Putamen (tissue), 1 donor: ENCODE data around the gene CD82.
A peak's percentile ranks its signal among the peaks of the same experiment; 100 is the strongest.

Experiments
- DNase-seq: peaks from one replicate; pipeline ENCODE4 v3.0.0-alpha.2; 2016; ENCODE audit warnings: low spot score

The CD82 gene

DNA sequence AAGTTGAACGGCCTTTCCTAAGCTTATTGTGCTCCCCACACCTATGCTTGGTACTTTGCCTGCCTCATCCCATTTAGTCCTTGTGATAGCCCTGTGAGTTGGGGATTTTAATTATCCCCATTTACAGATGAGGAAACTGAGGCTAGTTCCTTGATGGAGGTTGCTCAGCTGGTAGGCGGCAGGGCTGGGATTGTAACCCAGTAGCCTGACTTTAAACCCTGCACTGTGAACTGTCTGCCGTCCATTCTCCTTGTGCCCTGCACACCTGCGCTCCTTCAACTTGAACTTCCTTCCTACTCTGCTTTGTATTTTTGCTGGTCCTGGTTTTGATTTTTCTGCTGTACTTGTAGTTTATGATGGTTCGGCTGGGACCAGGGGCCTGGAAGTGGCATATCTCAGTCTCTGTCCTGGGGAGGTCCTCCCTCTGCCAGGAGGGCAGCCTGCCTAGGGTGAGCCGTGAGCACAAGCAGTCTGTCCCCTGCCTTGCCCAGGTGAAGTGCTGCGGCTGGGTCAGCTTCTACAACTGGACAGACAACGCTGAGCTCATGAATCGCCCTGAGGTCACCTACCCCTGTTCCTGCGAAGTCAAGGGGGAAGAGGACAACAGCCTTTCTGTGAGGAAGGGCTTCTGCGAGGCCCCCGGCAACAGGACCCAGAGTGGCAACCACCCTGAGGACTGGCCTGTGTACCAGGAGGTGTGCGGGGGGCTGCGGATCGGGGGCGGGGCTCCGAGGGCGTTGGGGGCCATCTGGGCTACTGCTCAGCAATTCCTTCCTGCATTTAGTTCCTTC, 52.4 kb downstream of the CD82 start:
- no peak for DNase-seq

DNA sequence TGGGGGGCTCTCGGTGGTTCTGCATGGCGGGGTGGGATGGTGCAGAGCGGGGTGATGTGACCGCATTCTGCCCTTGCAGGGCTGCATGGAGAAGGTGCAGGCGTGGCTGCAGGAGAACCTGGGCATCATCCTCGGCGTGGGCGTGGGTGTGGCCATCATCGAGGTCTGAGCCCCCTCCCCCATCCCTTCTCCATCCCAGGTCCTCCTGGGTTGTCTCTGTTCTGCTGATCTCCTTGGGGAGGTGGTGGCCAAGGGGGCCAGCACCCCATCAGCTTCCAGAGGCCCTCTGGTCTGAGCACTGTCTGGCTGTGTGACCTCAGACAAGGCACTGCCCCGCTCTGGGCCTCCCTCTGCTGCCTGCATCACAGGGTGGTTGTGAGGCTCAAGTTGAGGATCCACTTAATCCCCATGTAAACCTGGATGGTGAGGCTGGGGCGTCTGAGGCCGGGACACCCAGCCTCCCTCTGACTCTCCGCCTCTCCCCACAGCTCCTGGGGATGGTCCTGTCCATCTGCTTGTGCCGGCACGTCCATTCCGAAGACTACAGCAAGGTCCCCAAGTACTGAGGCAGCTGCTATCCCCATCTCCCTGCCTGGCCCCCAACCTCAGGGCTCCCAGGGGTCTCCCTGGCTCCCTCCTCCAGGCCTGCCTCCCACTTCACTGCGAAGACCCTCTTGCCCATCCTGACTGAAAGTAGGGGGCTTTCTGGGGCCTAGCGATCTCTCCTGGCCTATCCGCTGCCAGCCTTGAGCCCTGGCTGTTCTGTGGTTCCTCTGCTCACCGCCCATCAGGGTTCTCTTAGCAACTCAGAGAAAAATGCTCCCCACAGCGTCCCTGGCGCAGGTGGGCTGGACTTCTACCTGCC, 53.3 kb downstream of the CD82 start:
- no peak for DNase-seq

DNA sequence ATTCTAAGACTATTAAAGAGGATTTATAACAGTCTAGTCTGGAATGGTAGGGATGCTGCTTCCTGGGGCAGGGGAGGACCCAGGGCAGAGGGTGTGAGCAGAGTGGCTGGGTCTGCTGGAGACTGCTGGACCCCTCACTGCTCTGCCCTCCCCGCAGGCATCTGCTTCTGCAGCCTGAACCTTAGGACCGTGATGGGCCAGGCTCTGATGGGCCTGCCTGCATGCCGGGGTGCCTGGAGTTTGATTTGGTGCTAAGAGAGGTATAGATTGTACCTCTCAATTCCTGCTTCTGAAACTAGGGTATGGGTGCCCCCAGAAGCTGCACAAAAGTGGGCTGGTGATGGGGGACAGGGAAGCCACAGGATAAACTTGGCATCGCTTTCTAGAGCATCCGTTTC, 54.9 kb downstream of the CD82 start:
- no peak for DNase-seq

DNA sequence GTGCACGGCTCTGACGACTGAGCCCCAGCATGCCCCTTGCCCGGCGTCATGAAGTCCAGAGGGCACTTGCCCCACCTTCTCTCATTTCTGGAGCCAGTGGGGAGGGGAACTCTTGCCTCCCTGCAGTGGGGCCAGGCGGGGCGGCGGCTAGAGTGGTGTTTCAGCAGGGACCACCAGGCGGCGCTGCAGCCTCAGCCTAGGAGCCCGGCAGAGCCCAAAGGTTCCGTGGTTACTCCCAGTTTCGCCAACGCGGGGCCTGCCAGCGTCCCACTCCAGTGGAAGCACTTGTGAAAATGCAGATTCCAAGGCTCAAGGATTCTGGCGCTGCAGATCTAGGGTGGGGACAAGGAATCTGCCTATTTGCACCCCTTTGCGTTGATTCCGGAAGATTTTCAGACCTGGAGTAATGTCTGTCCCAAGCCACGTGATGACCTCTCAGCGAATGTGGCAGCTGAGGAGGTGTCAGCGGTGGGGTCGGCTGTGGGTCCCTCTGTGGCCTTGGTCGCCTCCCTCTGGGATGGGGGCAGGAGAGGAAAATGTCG, 55.7 kb downstream of the CD82 start:
- DNase-seq, result peak; percentile 69

DNA sequence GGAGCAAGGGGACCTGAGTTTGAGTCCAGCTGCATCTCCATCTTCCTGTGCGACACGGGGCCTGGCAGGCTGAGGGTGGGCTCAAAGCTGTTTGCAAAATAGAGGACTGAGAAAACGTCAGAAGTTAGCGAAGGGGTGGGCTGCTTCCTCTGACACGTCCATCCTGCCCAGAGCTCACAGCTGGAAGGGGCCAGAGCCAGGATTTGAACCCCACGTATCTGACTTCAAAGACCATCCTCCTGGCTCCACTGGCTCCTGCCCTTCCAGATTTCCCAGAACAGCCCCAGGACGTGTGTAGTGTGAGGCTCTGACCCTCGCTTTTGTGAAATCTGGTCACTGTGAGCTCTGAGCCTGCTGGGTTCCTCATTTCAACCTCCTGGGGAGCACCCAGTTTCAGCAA, 56.3 kb downstream of the CD82 start:
- DNase-seq, result no peak

DNA sequence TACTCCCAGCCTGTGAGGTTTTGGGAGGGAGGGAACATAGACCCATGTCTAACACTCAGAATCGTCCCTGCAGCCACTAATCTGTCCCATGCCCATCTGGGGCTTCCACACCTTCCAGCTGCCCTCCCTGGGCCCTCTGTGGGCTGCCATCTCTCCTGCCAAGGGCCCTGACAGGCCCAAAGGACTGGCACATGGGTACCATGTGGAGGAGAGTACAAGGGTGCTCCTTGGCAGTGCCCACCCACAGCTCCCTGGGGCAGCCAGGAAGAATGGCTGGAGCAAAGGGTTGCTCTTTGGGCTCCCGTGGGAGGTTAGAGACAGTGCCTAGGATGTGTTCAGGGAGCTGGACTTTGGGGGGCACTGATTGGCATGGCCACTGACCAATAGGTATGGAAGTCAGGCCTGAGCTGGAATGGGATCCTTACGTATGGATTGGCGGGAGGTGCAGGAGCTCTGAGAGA, 56.8 kb downstream of the CD82 start:
- no peak for DNase-seq

DNA sequence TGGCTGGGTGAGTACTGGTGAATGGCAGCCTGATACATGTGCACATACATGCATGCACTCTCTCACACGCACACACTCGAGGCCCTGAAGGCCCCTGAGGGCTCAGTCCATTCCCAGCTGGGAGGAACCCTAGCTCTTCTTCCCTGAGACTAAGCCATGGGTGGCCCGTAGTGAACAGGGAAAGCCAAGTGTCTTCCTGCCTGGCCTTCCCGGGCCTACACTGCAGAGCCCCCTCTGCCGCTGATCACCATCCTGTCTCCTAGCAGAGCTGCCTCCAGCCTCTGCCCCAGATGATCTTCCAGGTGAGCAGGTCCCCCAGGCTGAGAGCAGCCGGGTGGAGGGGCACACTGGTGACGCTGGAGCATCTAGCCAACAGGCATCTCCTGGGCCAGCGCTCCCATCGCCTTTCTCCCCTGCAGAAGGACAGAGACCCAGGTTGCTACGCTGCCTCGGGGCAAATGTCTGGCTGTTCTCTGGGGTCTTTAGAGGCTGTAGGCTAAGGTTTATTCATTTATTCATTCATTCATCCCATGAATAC, 57.3 kb downstream of the CD82 start:
- DNase-seq, result no peak

DNA sequence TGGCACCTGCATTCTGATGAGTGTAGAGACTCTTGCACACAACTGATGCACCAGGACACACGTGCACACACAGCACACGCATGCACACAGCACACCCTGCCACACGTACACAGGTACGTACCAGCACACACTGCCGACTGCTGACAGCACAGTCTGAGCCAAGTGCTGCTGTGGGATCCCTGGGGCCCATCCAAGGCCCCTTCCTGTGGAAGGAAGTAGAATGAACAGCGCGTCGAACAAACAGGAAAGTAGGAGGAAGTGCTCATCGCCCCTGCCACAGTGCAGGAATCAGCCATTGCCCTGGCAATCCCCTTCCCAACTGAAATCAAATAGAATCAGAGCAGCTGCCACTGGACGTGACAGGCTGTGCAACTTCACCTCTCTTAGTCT, 57.9 kb downstream of the CD82 start:
- DNase-seq, result no peak

DNA sequence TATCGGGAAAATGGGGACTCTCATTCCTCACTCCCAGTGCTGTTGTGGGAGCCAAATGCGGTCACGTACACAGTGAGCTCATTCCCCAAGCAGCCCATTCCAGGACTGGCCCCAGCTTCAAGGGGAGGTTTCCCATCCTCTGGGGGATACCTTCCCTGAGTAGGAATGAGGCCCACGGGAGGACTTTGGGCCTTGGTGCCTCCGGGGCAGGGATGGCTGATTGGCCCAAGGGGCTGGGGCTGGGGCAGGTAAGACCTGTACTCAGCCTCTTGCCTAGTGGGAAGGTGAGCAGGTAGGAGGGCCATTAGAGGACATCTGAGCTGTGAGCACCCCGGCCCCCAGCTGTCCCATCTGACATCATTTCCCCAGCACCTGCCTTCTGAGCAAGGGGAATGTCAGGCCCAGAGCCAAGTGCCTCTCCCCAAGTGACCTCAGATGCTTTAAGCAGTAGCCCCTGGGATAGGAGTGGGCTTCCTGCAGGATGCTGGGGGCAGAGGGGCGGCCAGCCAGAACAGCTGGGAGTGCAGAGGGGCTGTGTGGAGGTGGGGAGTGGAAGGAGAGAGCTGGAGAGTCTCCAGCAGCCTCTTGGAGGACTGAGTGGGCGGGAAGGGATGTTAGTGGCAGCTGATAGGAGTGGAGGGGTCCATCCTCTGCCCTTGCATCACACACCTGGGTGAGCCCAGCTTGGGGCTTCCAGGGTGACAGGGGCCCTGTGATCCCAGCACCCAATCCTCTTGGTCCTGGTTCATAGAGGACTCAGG, 58.4 kb downstream of the CD82 start:
- no peak for DNase-seq

DNA sequence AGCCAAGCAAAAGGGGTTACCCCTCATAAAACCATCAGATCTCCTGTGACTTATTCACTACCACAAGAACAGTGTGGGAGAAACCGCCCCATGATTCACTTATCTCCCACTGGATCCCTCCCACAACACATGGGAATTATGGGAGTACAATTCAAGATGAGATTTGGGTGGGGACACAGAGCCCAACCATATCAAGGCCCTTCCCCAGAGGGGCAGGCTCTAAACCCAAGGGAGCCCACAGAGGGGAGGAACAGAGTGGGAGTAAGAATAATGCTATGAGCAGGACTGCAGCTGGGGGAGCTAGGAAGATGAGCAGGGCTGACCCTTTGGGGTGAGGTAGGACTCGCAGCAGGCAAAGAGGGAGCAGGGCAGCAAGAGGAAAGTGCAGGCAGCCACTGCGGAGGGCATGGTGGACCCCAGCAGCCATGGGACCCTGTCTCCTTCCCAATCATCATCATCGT, 59.3 kb downstream of the CD82 start:
- no peak for DNase-seq

DNA sequence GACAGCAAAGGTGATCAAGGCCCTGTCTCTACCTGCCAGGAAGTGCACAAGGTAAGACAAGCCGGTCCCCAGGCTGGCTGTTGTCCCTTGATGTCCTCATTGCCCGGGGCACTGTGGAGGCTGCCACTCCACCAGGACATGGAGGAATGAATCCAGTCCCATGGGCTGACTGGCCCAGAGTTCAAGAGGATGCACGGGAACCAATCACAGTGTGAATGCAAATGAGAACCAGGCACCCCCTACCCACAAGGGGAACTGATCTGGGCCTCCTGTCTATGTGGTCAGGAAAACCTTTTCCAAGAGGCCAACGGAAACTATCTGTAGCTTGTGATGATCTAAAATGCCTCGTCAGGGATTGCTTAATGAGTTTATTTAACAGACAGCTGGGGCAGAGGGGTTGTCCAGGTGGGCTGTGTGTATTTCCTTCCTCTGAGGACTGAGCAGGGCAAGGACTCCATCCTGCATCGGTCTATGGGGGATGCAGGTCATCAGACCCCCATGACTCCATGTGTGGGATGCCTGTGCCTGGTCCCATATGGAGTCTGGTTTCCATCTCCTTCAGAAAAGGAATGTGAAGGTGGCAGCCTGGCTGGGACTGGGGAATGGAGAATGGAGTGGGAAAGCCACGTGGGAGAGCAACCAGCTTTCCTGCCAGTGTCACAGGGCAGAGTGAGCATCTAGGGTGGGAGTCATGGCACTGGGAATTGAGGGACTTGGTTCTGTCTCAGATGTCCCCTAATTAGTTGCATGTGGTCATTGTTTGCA, 60.5 kb downstream of the CD82 start:
- no peak for DNase-seq

DNA sequence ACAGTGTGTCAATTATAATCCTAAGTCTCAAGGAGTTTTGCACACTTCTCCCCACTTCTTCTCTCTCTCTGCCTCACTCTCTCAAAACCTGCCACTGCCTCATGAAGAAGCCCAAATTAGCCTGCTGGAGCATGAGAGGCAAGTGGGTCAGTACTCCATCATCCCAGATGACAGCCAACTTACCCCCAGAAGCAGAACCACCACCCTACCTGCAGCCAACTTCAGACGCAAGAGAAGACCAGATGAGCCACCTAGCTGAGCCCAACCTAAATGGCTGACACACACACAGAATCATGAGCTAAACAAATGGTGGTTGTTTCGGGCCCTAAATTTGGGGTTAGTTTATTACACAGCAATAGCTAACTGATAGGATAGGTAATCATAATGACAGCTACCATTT, 61.2 kb downstream of the CD82 start:
- no peak for DNase-seq

DNA sequence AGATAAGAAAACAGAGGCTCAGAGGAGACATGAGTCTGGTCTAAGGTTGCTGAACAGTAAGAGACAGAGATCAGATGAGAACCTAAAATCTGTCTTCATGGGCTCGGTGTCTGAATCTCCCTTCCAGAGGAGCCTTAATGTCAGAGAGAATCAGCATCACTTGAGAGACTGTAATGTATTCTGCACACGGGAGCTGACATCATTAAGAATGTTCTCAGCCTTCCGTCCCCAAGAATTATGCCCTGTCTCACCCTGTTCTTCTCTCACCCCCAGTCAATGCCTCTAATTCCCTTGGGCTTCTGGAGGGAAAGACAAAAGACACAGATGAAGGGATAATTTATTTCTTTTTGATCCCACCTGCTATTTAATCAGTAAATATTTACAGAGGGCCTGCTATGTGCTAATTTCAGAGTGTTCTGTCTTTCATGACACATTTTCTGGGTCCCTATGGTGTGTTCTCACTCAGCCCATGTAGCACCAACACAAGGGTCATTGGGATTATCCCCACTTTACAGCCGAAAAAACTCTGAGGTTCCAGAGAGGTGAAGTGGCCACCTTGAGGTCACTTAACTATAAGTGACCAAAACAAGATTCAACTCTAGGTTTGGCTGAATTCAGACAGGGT, 61.8 kb downstream of the CD82 start:
- DNase-seq, result no peak

DNA sequence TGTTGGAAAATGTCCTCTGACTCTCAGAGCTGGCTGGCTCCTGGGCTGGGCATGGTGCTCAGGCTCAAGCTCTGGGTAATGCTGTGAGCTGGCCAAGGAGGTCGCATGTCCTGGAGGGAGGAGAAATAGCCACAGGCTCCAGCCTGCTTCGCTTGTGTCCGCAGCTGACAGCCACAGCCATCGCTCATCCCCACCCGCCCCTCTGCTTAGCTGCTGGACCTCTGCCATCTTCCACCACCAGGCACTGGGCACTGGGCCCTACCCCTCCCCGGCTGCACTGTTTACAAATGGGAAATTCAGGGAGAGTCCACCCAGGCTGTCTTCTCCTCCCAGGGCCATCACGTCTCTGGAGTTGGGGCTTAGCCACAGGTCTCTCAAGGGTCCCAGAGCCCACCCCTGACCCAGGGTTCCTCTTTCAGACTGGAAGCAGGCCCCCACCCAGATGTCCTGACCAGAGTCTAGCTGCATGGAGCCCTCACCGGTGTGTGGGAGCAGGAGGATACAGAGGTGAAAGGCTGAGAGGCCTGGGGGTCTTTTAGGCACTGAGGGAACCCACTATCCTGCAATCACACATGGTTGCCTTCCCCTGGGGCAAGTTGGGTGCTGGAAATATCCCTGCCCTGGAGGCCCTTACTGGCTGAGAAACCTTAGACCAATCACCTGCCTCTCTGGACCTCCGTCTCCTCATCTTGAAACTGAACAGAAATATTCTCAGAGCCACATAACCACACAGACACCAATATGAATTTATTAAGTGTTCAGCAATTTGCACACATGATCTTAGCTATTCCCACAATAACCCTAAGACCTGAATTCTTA, 62.7 kb downstream of the CD82 start:
- DNase-seq, result peak; percentile 96

DNA sequence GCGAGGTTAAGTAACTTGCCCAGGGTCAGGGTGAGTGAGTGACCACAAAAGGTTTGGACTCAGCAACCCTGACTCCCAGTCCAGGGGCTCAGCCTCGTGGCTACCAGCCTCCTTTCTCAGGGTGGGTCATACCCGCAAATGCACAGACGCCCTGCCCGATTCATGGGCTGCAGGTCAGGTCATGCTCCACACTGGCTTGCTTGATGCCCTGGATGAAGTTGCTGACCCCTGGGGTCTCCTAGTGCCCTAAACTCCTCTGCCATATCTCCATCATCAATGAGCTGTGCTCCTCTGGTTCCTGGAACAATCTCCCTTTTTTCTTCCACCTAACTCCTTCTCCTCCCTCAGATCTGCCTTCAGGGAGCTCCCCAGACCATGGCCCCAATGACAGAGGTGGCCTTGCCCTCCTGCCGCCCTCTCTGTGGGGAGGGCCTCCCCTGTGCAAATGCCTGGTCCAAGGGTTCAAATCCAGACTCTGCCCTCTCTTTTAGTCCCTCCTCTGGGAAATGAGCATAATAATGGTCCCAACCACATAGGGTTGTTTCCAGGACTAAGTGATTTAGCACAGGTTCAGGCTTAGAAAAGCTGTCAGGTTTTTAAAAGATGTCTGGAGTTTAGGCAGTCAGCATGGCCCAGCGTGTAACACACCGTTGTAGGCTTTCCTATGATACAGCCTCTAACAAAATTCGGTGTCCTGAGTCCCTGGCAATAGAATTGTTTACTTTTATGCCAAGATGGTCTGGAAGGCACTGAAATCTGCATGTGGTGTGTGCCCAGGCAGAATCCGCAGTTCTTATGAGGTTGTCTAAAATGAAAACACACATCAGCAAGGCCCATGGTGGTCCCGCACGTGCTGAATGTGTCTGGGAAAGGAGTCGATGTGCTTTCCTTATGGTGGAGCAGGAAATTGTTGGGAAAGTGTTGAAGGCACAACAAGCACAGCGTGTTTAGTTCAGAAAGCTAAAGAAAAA, 63.6 kb downstream of the CD82 start:
- DNase-seq, result no peak

DNA sequence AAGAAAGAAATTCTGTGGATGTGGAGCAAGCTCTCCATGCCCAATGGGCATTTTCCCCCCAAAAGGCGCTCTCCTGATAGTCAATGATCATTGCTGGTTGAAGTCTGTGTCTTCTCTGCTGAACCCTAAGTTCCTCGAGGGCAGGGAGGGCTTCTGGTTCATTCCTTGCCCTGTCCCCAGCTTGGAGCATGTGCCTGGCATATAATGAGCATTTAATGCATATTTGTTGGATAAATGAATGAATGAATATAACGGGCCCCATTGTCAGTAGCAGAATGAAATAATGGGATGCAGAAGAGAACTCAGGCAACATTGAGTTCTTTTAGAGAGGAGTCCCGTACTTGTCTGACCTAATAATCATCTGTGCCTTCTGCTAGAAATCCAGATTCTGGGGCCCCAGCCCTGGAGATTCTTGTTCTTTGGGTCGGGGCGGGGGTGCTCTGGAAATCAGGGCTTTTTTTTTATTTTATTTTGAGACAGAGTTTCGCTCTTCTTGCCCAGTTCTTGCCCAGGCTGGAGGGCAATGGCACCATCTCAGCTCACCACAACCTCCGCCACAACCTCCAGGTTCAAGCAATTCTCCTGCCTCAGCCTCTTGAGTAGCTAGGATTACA, 64.4 kb downstream of the CD82 start:
- peak; percentile 80 for DNase-seq

DNA sequence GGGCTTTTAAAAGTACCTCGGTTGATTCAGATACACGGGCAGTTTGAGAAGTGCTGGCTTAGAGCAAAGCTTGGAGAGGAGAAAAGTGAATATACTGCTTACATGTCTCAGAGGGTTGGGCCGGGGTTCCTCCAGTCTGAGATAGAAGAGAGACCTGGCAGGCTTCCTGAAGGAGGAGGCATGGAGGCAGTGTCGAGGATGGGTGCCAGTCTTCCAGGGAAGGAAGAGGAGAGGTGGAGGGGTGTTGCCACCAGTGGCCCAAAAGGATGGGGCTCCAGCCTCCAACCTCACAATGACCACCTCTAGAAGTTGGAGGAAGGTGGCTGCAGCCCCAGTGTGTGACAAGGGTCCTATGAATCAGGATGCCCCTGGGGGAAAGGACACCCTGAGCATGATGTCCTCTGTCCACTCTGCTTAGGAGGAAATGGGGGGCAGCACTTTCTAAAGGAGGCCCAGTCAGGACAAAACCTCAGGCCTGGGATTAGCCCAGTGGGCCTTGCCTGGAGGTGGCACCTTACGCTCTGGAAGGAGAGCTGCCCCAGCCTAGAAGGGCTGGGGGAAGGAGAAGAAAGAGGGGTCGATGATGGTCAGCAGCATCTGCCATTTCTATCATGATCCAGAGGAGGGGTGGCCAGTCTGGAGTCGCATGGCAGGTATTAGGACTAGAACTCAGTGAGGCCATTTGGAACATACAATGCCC, 65.2 kb downstream of the CD82 start:
- DNase-seq, result no peak
